GM21717 (cell line): Measurements from ENCODE around the gene CPLX3.

ENCODE experiments used
- ATAC-seq: cut with Tn5 transposase; IDR thresholded peaks from one replicate; pipeline ENCODE4 v1.9.1; 2021; ENCODE audit warnings: mild to moderate bottlenecking, moderate library complexity; ENCODE audit not compliant: unreplicated experiment

CPLX3 gene

GRCh38 chr15:74868059-74868458, 41.6 kb downstream of the CPLX3 start:
- no peak for ATAC-seq

DNA sequence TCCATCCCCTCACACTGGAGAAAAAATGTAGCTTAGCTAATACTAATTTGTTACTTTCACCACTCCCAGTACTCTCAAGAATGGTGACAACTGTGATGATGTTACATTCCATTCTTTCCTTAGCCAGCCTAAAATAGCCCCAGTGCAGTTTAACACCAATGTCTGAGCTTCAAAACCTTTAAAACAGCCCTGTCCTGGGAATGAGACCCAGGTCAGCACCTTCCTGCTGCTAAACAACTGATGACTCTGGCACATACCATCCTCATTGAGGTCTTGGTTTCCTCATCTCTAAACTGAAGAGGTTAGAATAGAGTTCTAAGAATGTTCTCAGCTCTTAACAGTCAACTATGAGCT, 42.9 kb downstream of the CPLX3 start:
- no peak for ATAC-seq

DNA sequence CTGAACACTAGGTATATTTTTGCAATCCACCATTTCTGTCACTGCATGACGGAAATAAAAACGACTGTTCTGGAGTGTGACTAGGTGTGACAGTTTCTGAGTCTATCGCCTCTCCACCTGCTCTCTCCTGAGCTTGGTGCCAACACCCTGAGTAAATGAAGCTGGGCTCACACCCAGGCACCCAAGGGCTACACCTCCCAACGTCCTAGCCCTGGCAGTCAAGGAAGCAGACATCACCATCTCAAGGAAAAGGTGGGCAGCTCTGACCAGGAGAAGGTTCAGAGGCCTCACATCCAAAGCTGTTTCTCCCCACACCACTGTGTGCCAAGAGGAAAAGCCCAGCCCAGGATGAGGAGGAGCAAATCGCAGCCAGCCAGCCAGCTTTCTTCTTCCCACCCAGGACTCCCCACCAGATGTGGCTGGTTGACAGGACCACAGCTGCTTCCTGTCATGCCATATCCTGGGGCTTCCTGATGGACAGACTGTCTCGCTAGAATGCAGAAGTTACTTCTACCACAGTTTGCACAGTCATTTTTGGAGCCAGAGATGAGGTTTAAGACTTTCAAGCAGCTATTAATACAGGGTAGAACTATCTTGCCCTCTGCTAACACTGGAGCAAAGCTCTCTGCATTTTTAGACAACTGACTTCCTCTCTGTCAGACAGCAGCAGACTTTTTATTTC, 43.4 kb downstream of the CPLX3 start:
- ATAC-seq: peak; percentile 49

- no peak for ATAC-seq
Measured at GRCh38 chr15:74870436-74871215, 44.2 kb downstream of the CPLX3 start.

- no peak for ATAC-seq
Measured at GRCh38 chr15:74872702-74873035, 46.2 kb downstream of the CPLX3 start.

- ATAC-seq: peak; percentile 64
Measured at GRCh38 chr15:74873036-74873755, 46.8 kb downstream of the CPLX3 start, which contains the start of gene SCAMP2. Gene SCAMP2 (minus strand): TSS chr15:74873365. CDS start chr15:74873255, 110 bp downstream.

DNA sequence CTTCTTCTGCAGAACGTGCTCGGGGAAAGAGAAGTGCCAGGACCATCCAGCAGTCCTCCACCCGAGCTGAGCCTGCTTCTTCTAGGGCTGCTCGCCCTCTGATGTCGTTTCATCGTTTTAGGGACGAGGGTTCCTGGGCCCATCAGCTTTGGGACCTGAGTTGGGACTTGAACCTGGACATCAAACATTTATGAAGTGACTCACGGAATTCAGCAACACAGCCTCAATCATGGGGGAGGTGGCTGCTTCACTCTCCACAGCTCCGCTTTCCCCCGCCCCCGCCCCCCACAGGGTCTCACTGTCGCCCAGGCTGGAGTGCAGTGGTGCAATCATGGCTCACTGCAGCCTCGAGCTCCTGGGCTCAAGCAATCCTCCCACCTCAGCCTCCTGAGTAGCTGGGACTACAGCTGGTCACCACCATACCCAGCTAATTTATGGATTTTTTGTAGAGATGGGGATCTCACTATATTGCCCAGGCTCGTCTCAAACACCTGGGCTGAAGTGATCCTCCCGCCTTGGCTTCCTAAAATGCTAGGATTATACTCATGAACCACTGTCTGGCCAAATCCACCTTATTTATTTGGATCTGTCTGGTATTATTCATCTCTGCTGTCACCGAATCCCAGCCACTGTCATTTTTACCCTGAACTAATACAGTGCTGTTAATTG, 47.5 kb downstream of the CPLX3 start:
- no peak for ATAC-seq

GRCh38 chr15:74878273-74878672, 51.8 kb downstream of the CPLX3 start:
- ATAC-seq: no peak
